ENCODE data around the gene YPEL2.
"Not testable (repeated sequence)": the region's sequence is repeated elsewhere in the genome, so short reads cannot be mapped to it uniquely, and the experiment has no call there.

The YPEL2 gene

GRCh38 chr17:59406808-59407381 lies 75.4 kb downstream of the YPEL2 start:
- no peak for DNase-seq (ENCODE audit: low read depth)

DNA sequence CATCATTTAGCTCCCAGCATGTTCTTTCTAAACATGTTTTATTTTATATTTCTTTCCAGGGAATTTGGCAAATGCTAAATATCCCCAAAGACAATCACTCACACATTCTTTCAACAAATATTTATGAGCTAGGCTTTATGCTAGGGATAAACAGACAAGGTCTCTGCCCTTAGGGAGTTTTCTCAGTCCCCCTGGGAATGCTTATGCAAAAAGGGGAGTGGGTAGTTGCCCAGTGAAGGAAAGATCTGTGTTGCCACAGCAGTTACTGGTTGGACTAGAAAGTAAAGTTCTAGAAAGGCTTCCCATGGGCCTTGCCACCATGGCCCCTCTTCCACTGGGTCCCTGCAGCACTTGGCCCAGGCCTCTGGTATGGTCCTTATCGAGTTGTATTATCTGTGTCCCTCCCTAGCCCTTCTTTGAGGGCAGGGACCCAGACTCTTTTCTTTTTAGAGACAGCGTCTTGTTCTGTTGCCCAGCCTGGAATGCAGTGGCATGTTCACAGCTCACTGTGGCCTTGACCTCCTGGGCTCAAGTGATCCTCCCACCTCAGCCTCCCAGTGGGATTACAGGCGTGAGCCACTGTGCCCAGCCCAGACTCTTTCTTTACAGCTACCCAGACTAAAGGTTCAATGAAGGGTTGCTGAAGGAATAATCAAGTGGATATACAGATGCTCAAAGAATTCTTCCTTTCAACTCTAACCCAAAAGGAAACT lies 78.0 kb downstream of the YPEL2 start:
- no peak for DNase-seq (ENCODE audit: low read depth)

GRCh38 chr17:59410049-59410437 lies 78.6 kb downstream of the YPEL2 start:
- DNase-seq (ENCODE audit: low read depth), result no peak

GRCh38 chr17:59412431-59412830 lies 81.0 kb downstream of the YPEL2 start:
- not testable (repeated sequence) for DNase-seq (ENCODE audit: low read depth)

DNA sequence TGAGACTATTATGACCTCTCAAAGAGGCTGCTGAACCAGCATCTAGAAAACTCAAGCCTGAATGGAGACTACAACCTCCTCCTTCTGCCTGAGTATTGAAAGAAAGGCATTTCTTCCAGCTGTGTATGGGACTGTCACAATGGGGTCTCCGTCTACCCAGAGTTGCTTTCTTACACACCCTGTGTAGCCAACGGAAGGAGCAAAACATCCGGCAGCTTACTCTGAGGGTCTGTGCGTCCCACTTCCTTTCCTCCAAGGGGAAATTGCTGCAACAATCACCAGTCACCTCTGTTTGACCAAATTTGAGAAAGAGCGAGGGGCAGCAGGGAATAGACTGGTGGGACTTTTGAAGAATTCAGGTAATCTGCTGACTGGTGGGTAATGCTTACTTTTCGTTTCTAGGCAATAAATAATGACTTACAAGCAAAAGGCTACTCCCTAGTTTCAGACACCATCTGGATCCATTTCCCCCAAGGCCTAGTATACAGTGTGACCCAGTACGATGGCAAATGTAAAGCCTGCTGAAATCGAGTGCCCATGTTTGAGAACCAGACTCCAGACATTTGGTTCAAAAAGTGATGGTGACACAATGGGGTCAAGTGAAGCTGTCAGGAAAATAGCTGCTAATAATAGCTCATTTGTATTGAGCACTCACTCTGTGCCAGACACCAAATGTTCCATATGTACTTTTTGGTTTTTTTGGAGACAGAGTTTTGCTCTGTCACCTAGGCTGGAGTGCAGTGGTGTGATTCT lies 81.7 kb downstream of the YPEL2 start:
- no peak for DNase-seq (ENCODE audit: low read depth)

- no peak for DNase-seq (ENCODE audit: low read depth)
Observed at GRCh38 chr17:59415397-59415796, 83.9 kb downstream of the YPEL2 start.

DNA sequence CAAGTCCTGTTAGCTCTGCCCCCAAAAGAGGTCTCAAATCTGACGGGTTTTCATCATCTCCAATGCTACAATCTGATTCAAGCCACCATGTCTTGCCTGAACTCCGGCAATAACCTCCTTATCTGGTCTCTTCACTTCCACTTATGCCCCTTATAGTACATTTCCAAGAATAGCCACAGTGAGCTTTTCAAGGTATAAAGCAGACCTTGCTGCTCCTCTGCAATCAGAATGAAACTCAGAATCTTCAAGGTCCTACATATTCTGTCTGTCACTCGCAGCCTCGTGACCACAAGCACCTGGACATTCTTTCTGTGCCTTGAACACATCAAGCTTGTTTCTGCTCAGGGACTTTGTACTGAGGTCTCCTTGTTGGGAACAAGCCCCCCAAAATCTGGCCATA lies 84.7 kb downstream of the YPEL2 start:
- DNase-seq (ENCODE audit: low read depth), result no peak

DNA sequence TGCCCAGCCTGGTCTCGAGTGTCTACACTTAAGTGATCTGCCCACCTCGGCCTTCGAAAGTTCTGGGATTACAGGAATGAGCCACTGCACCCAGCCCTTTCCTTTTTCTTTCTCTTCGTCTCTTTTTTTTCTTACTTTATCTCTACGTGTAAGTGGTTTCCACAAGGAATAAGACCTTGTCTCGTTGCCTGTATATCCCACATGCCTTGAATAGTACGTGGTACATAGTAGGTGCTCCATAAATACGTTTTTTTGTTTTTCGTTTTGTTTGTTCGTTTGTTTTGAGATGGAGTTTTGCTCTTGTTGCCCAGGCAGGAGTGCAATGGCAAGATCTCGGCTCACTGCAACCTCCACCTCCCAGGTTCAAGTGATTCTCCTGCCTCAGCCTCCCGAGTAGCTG lies 86.0 kb downstream of the YPEL2 start:
- no peak for DNase-seq (ENCODE audit: low read depth)

DNA sequence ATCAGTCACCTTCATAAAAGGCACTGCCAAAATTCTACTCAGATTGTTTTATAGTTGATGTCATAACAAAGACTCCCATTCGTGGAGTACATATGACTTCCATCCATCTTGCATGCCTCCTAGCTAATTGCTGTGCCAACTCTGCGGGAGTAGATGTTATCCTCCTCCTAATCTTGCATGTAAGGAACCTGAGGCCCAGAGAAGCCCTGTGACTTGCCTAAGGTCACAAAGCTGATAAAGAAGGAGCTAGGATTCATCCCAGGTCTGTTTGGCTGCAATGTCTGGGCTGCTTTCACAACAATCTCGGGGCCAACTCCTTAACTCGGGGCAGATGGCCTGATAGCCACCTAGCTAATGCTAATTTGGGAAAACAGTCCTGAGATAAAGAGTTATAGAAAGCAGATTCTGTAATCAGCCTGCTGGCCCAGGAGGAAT lies 87.3 kb downstream of the YPEL2 start:
- no peak for DNase-seq (ENCODE audit: low read depth)

DNA sequence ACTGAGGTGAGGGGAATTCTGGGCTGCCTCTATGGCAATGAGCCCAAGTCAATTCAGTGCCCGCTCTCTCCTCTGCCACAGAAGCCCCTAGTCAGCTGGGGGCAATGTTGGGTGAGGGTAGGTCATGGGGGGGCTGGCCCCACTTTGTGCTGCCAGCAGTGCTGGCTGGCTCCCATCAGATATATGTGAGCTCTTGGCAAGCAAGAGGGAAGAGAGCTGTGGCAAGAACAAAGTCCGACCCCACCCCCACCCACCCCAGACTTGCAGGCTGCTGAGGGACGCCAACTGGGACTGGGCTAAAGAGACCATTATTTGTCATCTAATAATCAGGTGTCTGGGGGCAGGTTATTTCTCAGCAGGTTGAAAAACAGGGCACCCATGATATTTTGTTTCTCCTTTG lies 89.4 kb downstream of the YPEL2 start:
- DNase-seq (ENCODE audit: low read depth), result no peak

GRCh38 chr17:59421722-59422121 lies 90.3 kb downstream of the YPEL2 start:
- no peak for DNase-seq (ENCODE audit: low read depth)

- peak; percentile 61 for DNase-seq (ENCODE audit: low read depth)
Observed at GRCh38 chr17:59423137-59423724, 91.8 kb downstream of the YPEL2 start.

GRCh38 chr17:59423903-59424302 lies 92.4 kb downstream of the YPEL2 start:
- no peak for DNase-seq (ENCODE audit: low read depth)

DNA sequence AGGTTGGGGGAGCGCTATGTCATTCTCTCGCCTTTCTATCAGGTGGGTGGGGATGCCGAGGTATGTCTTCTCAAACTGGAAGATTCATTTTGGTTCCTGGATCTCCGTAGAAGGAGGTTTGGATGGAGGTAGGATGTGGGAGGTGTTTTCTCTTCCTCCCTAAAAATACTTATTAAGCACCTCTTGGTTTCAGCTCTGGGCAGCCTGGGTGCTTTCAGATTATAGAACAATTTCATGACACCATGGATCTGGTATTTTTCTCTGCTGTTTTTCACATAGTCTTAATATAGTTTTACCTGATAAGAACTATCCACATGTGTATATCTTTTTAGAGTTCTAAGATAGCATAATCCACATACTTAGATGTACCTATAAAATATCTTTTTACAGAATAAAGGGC lies 92.9 kb downstream of the YPEL2 start:
- DNase-seq (ENCODE audit: low read depth), result no peak

GRCh38 chr17:59425085-59425931 lies 93.9 kb downstream of the YPEL2 start:
- DNase-seq (ENCODE audit: low read depth), result no peak

DNA sequence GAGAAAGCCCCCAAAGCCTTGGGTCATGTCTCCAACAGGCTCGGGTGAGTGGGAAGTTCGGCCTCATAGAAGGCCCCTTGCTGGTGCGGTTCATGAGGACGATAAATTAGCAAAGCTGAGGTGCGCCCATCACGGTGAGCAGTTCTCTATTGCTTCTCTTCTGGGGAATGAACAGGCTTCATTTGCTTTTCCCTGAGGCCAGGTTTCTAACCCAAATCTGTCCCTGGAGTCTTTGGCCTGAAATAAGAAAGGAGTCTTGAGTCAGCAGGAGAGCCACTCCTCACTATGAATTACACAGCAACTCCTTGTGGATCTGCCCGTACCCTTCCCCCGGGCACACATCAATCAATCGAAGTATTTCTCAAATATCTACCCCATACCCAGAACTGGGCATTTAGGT lies 94.6 kb downstream of the YPEL2 start:
- no peak for DNase-seq (ENCODE audit: low read depth)

- DNase-seq (ENCODE audit: low read depth), result peak; percentile 79
Observed at GRCh38 chr17:59427425-59427921, 96.0 kb downstream of the YPEL2 start.

GRCh38 chr17:59427996-59428395 lies 96.5 kb downstream of the YPEL2 start:
- DNase-seq (ENCODE audit: low read depth), result no peak

DNA sequence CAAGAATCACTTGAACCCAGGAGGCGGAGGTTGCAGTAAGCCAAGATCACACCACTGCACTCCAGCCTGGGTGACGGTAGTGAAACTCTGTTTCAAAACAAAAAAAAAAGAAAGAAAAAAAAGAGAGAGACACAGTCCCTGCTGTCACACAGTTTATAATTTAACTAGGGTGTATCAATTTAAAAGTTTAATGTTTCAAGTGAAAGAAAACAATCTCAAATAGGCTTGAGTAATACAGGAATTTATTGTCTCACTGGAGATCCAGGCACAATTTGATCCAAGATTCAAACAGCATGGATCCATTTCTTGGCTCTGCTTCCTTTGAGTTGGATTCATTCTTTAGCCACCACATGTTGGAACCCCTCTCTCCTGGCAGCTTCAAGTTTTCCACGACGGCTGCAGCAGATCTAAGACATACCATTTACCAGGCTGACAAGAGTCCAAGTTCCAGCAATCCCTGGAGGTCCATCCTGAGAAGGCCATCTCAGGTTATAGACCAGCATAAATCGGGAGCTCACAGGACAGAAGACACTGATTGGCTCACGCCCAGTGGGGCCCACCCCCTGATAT lies 97.5 kb downstream of the YPEL2 start:
- DNase-seq (ENCODE audit: low read depth), result no peak

GRCh38 chr17:59431601-59432000 lies 100.1 kb downstream of the YPEL2 start:
- no peak for DNase-seq (ENCODE audit: low read depth)

DNA sequence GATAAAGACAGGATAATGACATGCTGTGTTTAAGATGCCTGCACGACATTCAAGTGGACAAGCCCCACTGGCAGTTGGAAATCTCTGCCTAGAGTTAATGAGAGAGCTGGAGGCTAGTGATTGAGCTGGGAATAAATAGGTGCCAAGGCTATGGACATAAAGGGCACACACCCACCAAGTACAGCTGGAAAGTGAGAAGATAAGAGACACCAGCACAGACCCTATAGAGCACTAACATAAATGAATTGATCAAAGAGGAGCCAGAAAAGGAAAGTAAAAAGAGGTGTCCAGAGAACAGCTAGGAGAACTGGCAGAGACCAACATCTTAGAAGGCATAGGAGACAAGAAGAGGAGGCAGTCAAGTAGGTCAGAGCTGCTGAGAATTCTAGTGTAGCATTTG lies 101.2 kb downstream of the YPEL2 start:
- DNase-seq (ENCODE audit: low read depth), result no peak
